Gastroesophageal sphincter (tissue), 4 donors: Measurements from ENCODE around the gene STXBP5L. TPM values are rescaled to one million over a fixed set of nuclear protein-coding genes. Genes with fewer than 3 reads are reported as not detected.
A peak's percentile ranks its signal among the peaks of the same experiment; 100 is the strongest.

Source experiments
- ATAC-seq: fragments of 150-250 bp; one replicate; pipeline ENCODE4 v1.9.1; 2016; ENCODE audit warnings: mild to moderate bottlenecking, moderate library complexity
- H3K27ac ChIP-seq, 4 donors: fragments of 200-600 bp; sonication (generic) in 3 of 4; 1 replicate in 3 of 4; 2 replicates in 1 of 4; pipeline ENCODE4 v1.5.1; 2016 to 2019
- H3K27me3 ChIP-seq: fragments of 200-600 bp; sonication (generic); one replicate; pipeline ENCODE4 v1.5.1; 2019
- H3K36me3 ChIP-seq, 2 donors: fragments of 200-600 bp; sonication (generic); one replicate each; pipeline ENCODE4 v1.5.1; 2019; ENCODE audit warnings: control low read depth in 1 of 2
- H3K4me1 ChIP-seq, 3 donors: fragments of 200-600 bp; sonication (generic); 1 replicate in 2 of 3; 2 replicates in 1 of 3; pipeline ENCODE4 v1.5.1; 2016 to 2019; ENCODE audit warnings: control low read depth in 2 of 3
- H3K4me3 ChIP-seq, 2 donors: fragments of 200-600 bp; sonication (generic); one replicate each; pipeline ENCODE4 v1.5.1; 2019; ENCODE audit warnings: mild to moderate bottlenecking in 1 of 2, moderate library complexity in 1 of 2
- H3K9me3 ChIP-seq, 3 donors: fragments of 200-600 bp; sonication (generic); one replicate each; pipeline ENCODE4 v1.5.1; 2017 to 2019; ENCODE audit warnings: control low read depth in 2 of 3
- CTCF ChIP-seq, 4 experiments: fragments of 200-600 bp in 2 of 4; fragments of 450-650 bp in 2 of 4; sonication (generic) in 1 of 4; IDR thresholded peaks; one replicate each; pipeline ENCODE4 v1.5.1; 2017 to 2019; ENCODE audit warnings: antibody characterized with exemption in 4 of 4, mild to moderate bottlenecking in 2 of 4, moderate library complexity in 2 of 4
- EP300 ChIP-seq: sonication (generic); formaldehyde crosslinking; IDR thresholded peaks from one replicate; pipeline ENCODE4 v1.6.1; 2017; ENCODE audit warnings: antibody characterized with exemption, mild to moderate bottlenecking
- POLR2A ChIP-seq, 2 donors: fragments of 450-650 bp; IDR thresholded peaks; one replicate each; pipeline ENCODE4 v1.6.1; 2017; ENCODE audit warnings: antibody characterized with exemption in 2 of 2, mild to moderate bottlenecking in 2 of 2, moderate library complexity in 1 of 2
- POLR2AphosphoS5 ChIP-seq: sonication (generic); formaldehyde crosslinking; IDR thresholded peaks from one replicate; pipeline ENCODE4 v1.6.1; 2017; ENCODE audit warnings: antibody characterized with exemption
- WGBS, 2 donors: methylation state at CpG; one replicate each; pipeline ENCODE4 v1.1.5; 2018; ENCODE audit warnings: low coverage in 1 of 2; 5-methylcytosine and 5-hydroxymethylcytosine counted together
- total RNA-seq, 4 donors: library from RNA; depleted of rRNA; stranded (reverse); fragments of >200 nt; gene quantifications; one replicate each; pipeline ENCODE4 v1.1.0, GENCODE V29; 2016

STXBP5L gene
- 1 to 10 TPM in 1 of 4 donors, under 1 TPM in 3; 0.15 to 2.0 (median 0.63) TPM for total RNA-seq

DNA sequence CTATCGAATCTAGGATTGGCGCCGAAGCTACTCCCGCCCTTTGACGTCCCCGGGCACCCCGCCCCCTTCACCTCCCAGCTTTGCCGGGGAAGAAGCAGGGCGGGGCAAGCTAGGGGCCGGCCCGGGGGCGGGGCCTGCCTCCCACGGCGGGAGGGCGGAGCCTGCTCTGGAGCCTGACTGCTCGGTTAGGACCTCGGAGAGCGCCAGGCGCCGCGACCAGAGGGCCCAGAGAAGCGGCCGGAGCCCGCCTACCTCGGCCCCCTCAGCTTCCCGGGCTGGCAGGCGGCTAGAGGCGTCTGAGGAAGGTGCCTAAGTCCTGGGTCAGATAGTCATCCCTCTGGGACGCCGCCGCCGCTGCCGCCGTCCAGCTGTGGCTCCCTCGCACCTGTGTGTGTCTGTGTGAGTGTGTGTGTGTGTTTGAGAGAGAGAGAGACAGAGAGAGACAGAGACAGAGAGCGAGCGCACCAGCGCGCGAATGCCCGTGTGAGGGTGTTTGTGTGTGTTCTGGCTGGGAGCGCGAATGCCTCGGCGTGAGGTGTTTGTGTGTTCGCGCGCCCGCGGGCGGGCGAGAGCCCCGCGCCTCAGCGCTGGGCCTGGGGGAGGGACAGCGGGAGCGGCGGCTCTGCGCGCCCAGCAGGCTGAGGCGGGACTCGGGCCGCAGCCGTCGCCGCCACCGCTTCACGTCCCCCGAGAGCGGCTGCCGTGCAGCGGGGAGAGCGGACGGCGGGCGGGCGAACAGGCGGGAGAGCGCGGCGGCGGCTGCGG, at the start of gene STXBP5L:
TSS of gene STXBP5L (plus strand) at position 176 of the 765 bp plus-strand sequence. CDS start 1,374 bp downstream, outside the sequence.
- Histone ChIP-seq H3K27ac (peak within 1 kb of the TSS in 2 of 4 donors; percentile 35 to 38), H3K27me3 (peaks cover 46% of the 10 kb centered on the region)
- 0% methylated on average over 5 to 6 of the region's 83 CpGs for WGBS, 2 donors

GRCh38 chr3:120858521-120858920, 49.5 kb upstream of the STXBP5L start:
- ATAC-seq, result no peak
- no peak overlapping the region for H3K27ac ChIP-seq
- H3K4me1 ChIP-seq, result peaks cover 0 to 5% (median 0%) of the 10 kb centered on the region in 3 donors
- H3K27me3 ChIP-seq, result no peaks in the 10 kb centered on the region
- H3K9me3 ChIP-seq, result no peaks in the 10 kb centered on the region
- TF ChIP-seq POLR2AphosphoS5 (no peak), POLR2A (IDR thresholded peaks at IDR 0.05) (no peak), CTCF (IDR thresholded peaks at IDR 0.05) (no peak), EP300 (no peak)
- H3K4me3 ChIP-seq, result no peak overlapping the region
- WGBS, 2 donors, result 64 to 69% methylated on average over 2 to 3 of the region's 3 CpGs
- no peaks in the 10 kb centered on the region for H3K36me3 ChIP-seq

More for the DNA sequence above, at the start of gene STXBP5L:
- TF ChIP-seq CTCF (IDR thresholded peaks at IDR 0.05) (no peak), POLR2A (IDR thresholded peaks at IDR 0.05) (no peak), EP300 (no peak), POLR2AphosphoS5 (no peak)
- no peaks in the 10 kb centered on the region for H3K36me3 ChIP-seq
- peak; percentile 92 for ATAC-seq
- peak within 1 kb of the TSS; percentile 29 to 62 for H3K4me3 ChIP-seq
- H3K9me3 ChIP-seq, result no peaks in the 10 kb centered on the region
- H3K4me1 ChIP-seq, result peaks cover 3 to 25% (median 6%) of the 10 kb centered on the region in 3 donors

GRCh38 chr3:120864541-120864940, 43.5 kb upstream of the STXBP5L start:
- Histone ChIP-seq H3K4me1 (no peaks in the 10 kb centered on the region), H3K4me3 (no peak overlapping the region), H3K27me3 (no peaks in the 10 kb centered on the region), H3K9me3 (no peaks in the 10 kb centered on the region), H3K36me3 (no peaks in the 10 kb centered on the region), H3K27ac (no peak overlapping the region)
- TF ChIP-seq EP300 (no peak), CTCF (IDR thresholded peaks at IDR 0.05) (no peak), POLR2AphosphoS5 (no peak), POLR2A (IDR thresholded peaks at IDR 0.05) (no peak)
- 50 to 78% methylated on average over 5 of the region's 5 CpGs for WGBS, 2 donors
- ATAC-seq, result no peak

GRCh38 chr3:120875507-120875906, 32.5 kb upstream of the STXBP5L start:
- Histone ChIP-seq H3K27ac (no peak overlapping the region), H3K36me3 (no peaks in the 10 kb centered on the region), H3K9me3 (no peaks in the 10 kb centered on the region), H3K27me3 (no peaks in the 10 kb centered on the region), H3K4me3 (no peak overlapping the region), H3K4me1 (no peaks in the 10 kb centered on the region)
- 0 to 68% methylated on average over 1 of the region's 1 CpG for whole genome bisulfite sequencing, 2 donors
- no peak for ATAC-seq
- TF ChIP-seq CTCF (IDR thresholded peaks at IDR 0.05) (no peak), POLR2A (IDR thresholded peaks at IDR 0.05) (no peak), EP300 (no peak), POLR2AphosphoS5 (no peak)

GRCh38 chr3:120875989-120876388, 32.0 kb upstream of the STXBP5L start:
- Histone ChIP-seq H3K4me1 (no peaks in the 10 kb centered on the region), H3K27ac (no peak overlapping the region), H3K27me3 (no peaks in the 10 kb centered on the region), H3K4me3 (no peak overlapping the region), H3K9me3 (no peaks in the 10 kb centered on the region), H3K36me3 (no peaks in the 10 kb centered on the region)
- no peak for ATAC-seq
- WGBS, 2 donors, result 23 to 56% methylated on average over 3 to 4 of the region's 4 CpGs
- TF ChIP-seq POLR2AphosphoS5, result no peak
- no peak for TF ChIP-seq EP300
- no peak for TF ChIP-seq POLR2A (IDR thresholded peaks at IDR 0.05)
- TF ChIP-seq CTCF (IDR thresholded peaks at IDR 0.05), result no peak
